SJSA1 (cell line): ENCODE data around the gene CPA4. TPM values are rescaled to one million over a fixed set of nuclear protein-coding genes. Genes with fewer than 3 reads are reported as not detected.
"Not testable (repeated sequence)": the region's sequence is repeated elsewhere in the genome, so short reads cannot be mapped to it uniquely, and the experiment has no call there.

Experiments used
- DNase-seq, 2 experiments: peaks; one replicate each; pipeline ENCODE4 v3.0.0-alpha.2; 2015 to 2020; ENCODE audit warnings: low spot score in 2 of 2, low read depth in 1 of 2
- H3K27ac ChIP-seq: fragments of 250-450 bp; sonication (Bioruptor Pico); 2 replicates; pipeline ENCODE4 v1.5.1; 2020; ENCODE audit warnings: mild to moderate bottlenecking, moderate library complexity
- H3K27me3 ChIP-seq: fragments of 250-450 bp; sonication (Bioruptor Pico); replicated peaks from 2 replicates; pipeline ENCODE4 v1.5.1; 2020; ENCODE audit warnings: mild to moderate bottlenecking, moderate library complexity
- H3K36me3 ChIP-seq: fragments of 250-450 bp; sonication (Bioruptor Pico); 2 replicates; pipeline ENCODE4 v1.5.1; 2020; ENCODE audit warnings: mild to moderate bottlenecking
- H3K4me1 ChIP-seq: fragments of 250-450 bp; sonication (Bioruptor Pico); replicated peaks from 2 replicates; pipeline ENCODE4 v1.6.1; 2021; ENCODE audit warnings: mild to moderate bottlenecking
- H3K4me3 ChIP-seq: fragments of 250-450 bp; sonication (Bioruptor Pico); 2 replicates; pipeline ENCODE4 v1.5.1; 2020; ENCODE audit warnings: mild to moderate bottlenecking
- H3K9me3 ChIP-seq: fragments of 250-450 bp; sonication (Bioruptor Pico); replicated peaks from 2 replicates; pipeline ENCODE4 v1.5.1; 2020; ENCODE audit warnings: mild to moderate bottlenecking
- total RNA-seq: library from RNA; depleted of rRNA; stranded (reverse); fragments of >200 nt; shearing (Covaris generic); gene quantifications from 2 replicates; pipeline ENCODE4 v1.2.3, GENCODE V29; 2014; rRNA removed

The CPA4 gene, protein sequence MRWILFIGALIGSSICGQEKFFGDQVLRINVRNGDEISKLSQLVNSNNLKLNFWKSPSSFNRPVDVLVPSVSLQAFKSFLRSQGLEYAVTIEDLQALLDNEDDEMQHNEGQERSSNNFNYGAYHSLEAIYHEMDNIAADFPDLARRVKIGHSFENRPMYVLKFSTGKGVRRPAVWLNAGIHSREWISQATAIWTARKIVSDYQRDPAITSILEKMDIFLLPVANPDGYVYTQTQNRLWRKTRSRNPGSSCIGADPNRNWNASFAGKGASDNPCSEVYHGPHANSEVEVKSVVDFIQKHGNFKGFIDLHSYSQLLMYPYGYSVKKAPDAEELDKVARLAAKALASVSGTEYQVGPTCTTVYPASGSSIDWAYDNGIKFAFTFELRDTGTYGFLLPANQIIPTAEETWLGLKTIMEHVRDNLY
- total RNA-seq = 12.0 and 14.7 TPM in 2 replicates

DNA sequence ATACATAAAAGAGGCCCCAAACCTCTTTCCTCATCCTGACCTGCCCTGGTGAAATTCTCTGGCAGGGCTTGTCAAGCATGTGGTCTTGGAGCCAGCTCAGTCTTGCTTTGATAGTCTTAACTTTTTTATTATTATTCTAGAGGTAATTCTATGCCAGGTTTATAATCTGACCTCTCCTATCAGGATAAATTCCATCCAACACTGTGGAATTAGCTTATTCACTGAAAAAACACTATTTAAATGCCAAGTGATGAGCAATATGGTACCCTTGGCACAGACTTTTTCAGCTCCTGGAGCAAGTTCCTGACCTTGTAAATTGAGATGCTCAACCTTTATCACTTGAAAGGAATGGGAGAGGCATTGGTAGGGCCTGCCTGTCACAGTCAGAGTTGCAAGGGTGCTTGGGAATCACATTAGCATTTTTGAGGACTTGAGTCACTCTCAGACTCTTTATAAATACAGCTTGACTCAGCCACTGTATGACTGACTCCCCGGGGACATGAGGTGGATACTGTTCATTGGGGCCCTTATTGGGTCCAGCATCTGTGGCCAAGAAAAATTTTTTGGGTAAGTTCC lies at the start of gene CPA4:
TSS of gene CPA4 (plus strand) at position 480 of the 576 bp plus-strand sequence. CDS start at position 500, 20 bp downstream.
- Histone ChIP-seq H3K9me3 (0 out of 2 replicates have a peak, but pooled peaks cover 2% of the 10 kb centered on the region), H3K4me1 (peaks cover 52% of the 10 kb centered on the region), H3K27me3 (no peaks in the 10 kb centered on the region), H3K36me3 (no peaks in the 10 kb centered on the region), H3K27ac (peak within 1 kb of the TSS; percentile 42), H3K4me3 (no peak within 1 kb of the TSS)
- peak; percentile 84 to 87 for DNase-seq

DNA sequence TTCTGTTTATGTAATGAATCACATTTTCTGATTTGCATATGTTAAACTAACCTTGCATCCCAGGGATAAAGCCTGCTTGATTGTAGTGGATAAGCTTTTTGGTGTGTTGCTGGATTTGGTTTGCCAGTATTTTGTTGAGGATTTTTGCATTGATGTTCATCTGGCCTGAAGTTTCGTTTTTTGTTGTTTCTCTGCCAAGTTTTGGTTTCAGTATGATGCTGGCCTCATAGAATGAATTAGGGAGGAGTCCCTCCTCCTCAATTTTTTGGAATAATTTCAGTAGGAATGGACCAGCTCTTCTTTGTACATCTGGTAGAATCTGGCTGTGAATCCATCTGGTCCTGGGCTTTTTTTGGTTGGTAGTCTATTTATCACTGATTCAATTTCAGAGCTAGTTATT lies 49.5 kb upstream of the CPA4 start:
- H3K27me3 ChIP-seq, H3K27ac ChIP-seq, H3K36me3 ChIP-seq, H3K4me1 ChIP-seq, H3K9me3 ChIP-seq, H3K4me3 ChIP-seq, DNase-seq: not testable (repeated sequence)

DNA sequence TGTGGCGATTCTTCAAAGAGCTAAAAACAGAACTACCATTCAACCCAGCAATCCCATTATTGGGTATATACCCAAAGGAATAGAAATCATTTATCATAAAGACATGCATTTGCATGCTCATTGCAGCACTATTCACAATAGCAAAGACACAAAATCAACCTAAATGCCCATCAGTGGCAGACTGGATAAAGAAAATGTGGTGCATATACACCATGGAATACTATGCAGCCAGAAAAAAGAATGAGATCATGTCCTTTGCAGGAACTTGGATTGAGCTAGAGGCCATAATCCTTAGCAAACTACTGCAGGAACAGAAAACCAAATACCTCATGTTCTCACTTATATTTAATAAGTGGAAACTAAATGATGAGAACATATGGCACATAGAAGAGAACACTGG lies 46.5 kb upstream of the CPA4 start:
- not testable (repeated sequence) for DNase-seq, H3K27me3 ChIP-seq, H3K4me3 ChIP-seq, H3K27ac ChIP-seq, H3K36me3 ChIP-seq, H3K4me1 ChIP-seq, H3K9me3 ChIP-seq

DNA sequence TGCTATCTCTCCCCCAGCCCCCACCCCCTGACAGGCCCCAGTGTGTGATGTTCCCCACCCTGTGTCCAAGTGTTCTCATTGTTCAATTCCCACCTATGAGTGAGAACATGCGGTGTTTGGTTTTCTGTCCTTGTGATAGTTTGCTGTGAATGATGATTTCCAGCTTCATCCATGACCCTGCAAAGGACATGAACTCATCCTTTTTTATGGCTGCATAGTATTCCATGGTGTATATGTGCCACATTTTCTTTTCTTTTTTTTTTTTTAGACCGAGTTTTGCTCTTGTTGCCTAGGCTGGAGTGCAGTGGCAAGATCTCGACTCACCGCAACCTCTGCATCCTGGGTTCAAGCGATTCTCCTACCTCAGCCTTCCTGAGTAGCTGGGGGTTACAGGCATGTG lies 44.1 kb upstream of the CPA4 start:
- not testable (repeated sequence) for H3K4me3 ChIP-seq, H3K27me3 ChIP-seq, H3K4me1 ChIP-seq, H3K36me3 ChIP-seq, H3K9me3 ChIP-seq, H3K27ac ChIP-seq, DNase-seq

DNA sequence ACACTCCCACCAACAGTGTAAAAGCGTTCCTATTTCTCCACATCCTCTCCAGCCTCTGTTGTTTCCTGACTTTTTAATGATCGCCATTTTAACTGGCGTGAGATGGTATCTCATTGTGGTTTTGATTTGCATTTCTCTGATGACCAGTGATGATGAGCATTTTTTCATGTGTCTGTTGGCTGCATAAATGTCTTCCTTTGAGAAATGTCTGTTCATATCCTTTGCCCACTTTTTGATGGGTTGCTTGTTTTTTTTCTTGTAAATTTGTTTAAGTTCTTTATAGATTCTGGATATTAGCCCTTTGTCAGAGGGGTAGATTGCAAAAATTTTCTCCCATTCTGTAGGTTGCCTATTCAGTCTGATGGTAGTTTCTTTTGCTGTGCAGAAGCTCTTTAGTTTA lies 43.3 kb upstream of the CPA4 start:
- DNase-seq, H3K27ac ChIP-seq: not testable (repeated sequence)

DNA sequence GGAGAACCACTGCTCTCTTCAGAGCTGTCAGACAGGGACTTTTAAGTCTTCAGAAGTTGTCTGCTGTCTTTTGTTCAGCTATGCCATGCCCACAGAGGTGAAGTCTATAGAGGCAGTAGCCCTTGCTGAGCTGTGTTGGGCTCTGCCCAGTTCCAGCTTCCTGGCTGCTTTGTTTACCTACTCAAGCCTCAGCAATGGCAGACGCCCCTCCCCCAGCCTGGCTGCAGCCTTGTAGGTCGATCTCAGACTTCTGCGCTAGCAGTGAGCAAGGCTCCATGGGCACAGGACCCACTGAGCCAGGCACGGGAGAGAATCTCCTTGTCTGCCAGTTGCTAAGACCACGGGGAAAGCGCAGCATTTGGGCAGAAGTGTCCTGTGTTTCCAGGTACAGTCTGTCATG lies 38.4 kb upstream of the CPA4 start:
- Histone ChIP-seq H3K4me1 (no peaks in the 10 kb centered on the region), H3K9me3 (no peaks in the 10 kb centered on the region; the same call in none of the 2 replicates), H3K36me3 (no peaks in the 10 kb centered on the region), H3K4me3 (no peak overlapping the region), H3K27ac (no peak overlapping the region), H3K27me3 (no peaks in the 10 kb centered on the region)
- no peak for DNase-seq

More for the DNA sequence above, 43.3 kb upstream of the CPA4 start:
- not testable (repeated sequence) for H3K36me3 ChIP-seq, H3K4me3 ChIP-seq, H3K27me3 ChIP-seq, H3K4me1 ChIP-seq, H3K9me3 ChIP-seq

DNA sequence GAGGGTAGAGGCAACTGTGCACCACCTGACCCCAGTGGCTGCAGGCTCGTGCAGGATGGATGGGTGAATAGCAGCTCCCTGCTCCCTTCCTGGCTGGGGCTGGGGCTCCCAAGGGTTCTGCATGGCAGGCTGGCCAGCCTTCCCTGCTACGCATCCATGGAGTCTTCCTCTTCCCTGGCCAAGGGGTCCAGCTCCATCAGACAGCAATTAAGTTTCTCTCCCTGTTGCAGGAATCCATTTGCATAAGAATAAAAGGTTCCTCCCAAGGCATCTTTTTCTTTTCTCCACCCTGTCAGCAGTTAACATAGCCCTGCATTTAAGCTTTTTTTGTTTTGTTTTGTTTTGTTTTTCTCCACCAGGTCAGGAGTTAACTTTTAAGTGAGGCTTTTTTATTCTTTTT lies 36.3 kb upstream of the CPA4 start:
- no peaks in the 10 kb centered on the region for H3K36me3 ChIP-seq
- no peak overlapping the region for H3K4me3 ChIP-seq
- no peak for DNase-seq
- H3K27me3 ChIP-seq = no peaks in the 10 kb centered on the region
- peaks cover 3% of the 10 kb centered on the region for H3K9me3 ChIP-seq
- no peak overlapping the region for H3K27ac ChIP-seq
- no peaks in the 10 kb centered on the region for H3K4me1 ChIP-seq

DNA sequence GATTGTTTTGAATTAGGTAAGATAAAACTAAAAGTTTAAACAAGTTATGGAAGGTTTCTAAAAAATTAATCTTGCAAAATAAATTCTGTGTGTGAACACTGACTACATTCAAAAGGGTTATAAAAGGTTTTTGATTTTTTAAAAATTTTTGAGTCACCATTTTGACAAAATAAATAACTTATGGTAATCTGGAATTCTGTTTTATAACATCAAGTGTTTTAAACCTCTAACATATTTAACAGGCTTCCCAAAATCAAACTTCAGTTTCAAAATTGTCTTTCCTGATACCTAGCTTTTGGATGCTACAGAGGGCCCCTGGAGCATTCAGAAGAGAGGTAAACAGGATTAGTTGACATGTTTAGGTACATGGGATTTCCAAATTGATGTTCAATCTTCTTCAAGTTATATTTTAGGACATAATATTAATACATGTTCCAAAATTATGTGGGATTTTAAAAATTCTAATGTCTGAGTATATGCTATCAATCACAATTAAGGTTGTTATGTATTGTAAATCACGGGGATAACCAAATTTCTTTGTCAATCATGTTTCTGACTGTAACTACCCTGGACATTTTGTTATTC lies 34.4 kb upstream of the CPA4 start:
- Histone ChIP-seq H3K27me3 (no peaks in the 10 kb centered on the region), H3K4me3 (no peak overlapping the region), H3K9me3 (peaks cover 3% of the 10 kb centered on the region), H3K4me1 (no peaks in the 10 kb centered on the region), H3K36me3 (no peaks in the 10 kb centered on the region), H3K27ac (no peak overlapping the region)
- DNase-seq = peak in 1 of 2 experiments; percentile 11

DNA sequence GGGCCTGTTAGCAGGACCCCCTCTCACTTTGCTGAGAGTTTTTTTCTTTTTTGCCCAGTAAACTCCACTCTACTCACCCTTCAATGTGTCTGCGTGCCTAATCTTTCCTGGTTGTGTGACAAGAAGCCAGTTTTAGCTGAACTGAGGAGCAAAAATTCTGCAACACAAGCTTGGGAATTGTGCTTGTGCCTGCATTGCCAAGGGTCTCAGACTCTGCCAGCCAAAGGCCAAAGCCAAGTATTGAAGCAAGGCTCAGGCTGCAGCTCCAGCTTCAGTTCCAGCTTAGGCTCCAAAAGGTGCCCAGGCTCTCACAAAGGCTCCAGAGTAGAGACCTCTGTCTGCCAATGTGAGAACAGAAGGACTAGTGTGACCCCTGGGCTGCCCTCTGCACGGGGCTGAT lies 30.5 kb upstream of the CPA4 start:
- Histone ChIP-seq H3K36me3 (no peaks in the 10 kb centered on the region), H3K4me1 (peaks cover 14% of the 10 kb centered on the region), H3K27ac (no peak overlapping the region), H3K27me3 (no peaks in the 10 kb centered on the region), H3K4me3 (no peak overlapping the region), H3K9me3 (peaks cover 3% of the 10 kb centered on the region; the same call in 1 of the 2 replicates)
- DNase-seq = no peak

DNA sequence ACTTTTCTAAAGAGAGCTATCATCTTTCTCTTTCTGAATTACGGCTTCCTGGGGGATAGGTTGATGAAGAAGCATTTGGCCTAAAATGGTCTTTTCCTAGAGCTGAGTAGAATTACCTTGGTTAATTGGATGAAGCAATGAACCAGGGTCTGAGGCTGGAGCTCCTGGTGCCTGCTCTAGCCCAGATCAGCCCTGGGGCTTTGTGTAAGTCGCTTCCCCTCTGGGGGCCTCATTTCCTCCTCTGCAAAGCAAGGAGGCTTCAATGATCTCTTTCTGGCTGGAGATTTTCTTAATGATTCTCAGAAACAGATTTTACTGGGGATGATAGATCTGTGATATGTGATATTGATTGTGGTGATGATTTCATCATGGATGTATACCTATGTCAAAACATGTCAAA lies 29.8 kb upstream of the CPA4 start:
- no peaks in the 10 kb centered on the region for H3K36me3 ChIP-seq
- H3K27ac ChIP-seq = no peak overlapping the region
- H3K4me3 ChIP-seq = no peak overlapping the region
- no peaks in the 10 kb centered on the region for H3K27me3 ChIP-seq
- no peak for DNase-seq
- peaks cover 14% of the 10 kb centered on the region for H3K4me1 ChIP-seq
- H3K9me3 ChIP-seq = peaks cover 3% of the 10 kb centered on the region; the same call in 1 of the 2 replicates

DNA sequence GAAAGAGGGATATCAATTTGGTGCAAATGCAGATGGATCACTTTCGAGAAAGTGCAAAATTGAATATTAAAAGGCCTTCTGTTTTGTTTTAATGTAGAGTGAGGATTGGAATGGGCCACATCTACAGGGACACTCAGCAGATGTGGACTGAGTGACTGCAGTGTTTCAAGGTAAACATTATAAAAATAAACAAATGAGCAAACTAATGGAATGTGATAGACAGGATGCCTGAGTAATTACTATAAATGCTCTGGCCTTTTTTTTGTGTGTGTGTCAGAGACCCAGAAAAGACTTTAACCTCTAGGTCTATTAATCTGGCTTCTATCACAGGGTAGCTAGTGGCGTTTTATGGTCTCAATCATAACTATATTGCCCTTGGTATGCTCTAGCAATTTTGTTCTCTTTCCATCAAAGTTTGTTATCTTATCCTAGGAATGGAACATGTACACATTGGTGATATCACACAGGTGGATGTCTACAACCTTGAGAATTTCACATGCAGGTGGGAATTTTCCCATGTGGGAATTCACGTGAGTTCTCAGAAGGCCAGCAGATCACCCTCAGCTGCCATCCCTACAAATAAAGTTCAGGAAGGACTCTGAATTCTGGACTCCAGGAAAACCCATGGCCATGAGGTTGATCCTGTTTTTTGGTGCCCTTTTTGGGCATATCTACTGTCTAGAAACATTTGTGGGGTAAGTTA lies 26.6 kb upstream of the CPA4 start, which contains the start of gene CPA2:
TSS of gene CPA2 (plus strand) at position 606 of the 703 bp plus-strand sequence. CDS start at position 625, 19 bp downstream.
- H3K27me3 ChIP-seq = no peaks in the 10 kb centered on the region
- H3K4me1 ChIP-seq = peaks cover 14% of the 10 kb centered on the region
- H3K4me3 ChIP-seq = no peak within 1 kb of the TSS
- 0 out of 2 replicates have a peak, but pooled peaks cover 3% of the 10 kb centered on the region for H3K9me3 ChIP-seq
- DNase-seq = peak in 1 of 2 experiments; percentile 23
- H3K36me3 ChIP-seq = no peaks in the 10 kb centered on the region
- H3K27ac ChIP-seq = no peak within 1 kb of the TSS

DNA sequence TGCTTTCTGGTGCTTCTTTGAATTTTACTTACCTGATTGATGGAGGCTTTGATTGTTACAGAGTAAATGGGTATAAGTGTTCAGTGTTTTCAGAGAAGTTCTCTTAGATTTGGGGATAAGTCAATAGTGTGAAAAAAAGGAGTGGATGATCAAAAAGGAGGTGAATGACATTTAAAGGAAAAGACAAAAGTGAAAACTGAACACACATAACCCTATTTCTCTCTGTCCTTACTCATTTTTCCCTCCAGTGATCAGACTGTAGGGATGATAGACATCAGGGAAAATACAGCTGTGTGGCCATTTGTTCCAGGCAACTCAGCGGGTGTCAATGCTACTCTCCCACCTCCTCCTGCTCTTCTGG lies 26.0 kb upstream of the CPA4 start:
- Histone ChIP-seq H3K4me1 (peaks cover 14% of the 10 kb centered on the region), H3K27me3 (no peaks in the 10 kb centered on the region), H3K9me3 (no peaks in the 10 kb centered on the region), H3K27ac (no peak overlapping the region), H3K36me3 (no peaks in the 10 kb centered on the region), H3K4me3 (no peak overlapping the region)
- DNase-seq = no peak

DNA sequence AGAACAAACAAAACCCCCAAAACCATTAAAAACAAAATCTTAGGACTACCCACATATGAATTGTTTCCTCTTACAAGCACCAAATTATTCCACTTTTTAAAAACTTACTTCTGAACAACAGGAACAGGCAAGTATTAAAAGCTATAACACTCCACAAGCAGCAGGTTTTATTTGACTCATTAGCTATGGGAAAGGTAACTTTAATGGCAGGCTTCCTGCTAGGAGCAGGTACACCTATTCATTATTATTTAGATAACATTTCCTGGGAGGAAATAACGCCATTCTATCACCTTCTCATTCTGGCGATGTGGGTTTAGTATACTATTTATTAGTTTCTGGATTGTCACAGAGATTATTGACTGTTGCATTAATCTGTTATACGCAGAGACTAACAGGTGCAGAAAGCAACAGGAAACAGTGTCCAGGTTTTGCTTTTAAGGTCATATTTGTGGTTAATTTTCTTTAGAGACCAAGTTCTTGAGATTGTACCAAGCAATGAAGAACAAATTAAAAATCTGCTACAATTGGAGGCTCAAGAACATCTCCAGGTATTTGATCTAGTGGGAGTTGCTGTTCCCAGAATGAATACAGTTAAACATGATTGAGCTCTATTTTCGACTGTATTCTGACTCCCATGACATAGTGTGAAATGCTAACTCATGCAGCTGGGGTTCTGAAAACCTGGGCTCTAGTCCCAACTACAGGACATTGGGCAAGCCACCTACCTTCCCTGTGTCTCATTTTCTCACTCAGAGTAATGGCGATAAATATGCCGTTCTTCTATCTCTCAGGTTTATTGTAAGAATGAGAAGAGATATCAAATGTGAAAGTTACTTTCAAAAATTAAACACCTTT lies 24.3 kb upstream of the CPA4 start:
- DNase-seq = no peak
- Histone ChIP-seq H3K27me3 (no peaks in the 10 kb centered on the region), H3K4me1 (peaks cover 14% of the 10 kb centered on the region), H3K36me3 (no peaks in the 10 kb centered on the region), H3K4me3 (no peak overlapping the region), H3K9me3 (no peaks in the 10 kb centered on the region), H3K27ac (no peak overlapping the region)
